Osteoblast (primary cell): ENCODE data around the gene TMEM161A. TPM values are rescaled to one million over a fixed set of nuclear protein-coding genes. Genes with fewer than 3 reads are reported as not detected.

Experiments
- DNase-seq: peaks from one replicate; pipeline ENCODE4 v3.0.0; 2011; ENCODE audit warnings: low spot score, mixed read lengths; ENCODE audit not compliant: insufficient read length; ENCODE audit errors: missing footprints
- H2AFZ ChIP-seq: 2 replicates; pipeline ENCODE4 v1.6.0; 2011; ENCODE audit warnings: mild to moderate bottlenecking, low read length
- H3K27ac ChIP-seq: 2 replicates; pipeline ENCODE4 v1.5.1; 2011; ENCODE audit warnings: mild to moderate bottlenecking, low read depth, low read length, moderate library complexity
- H3K27me3 ChIP-seq: 2 replicates; pipeline ENCODE4 v1.6.0; 2012; ENCODE audit warnings: mild to moderate bottlenecking, control low read depth, inconsistent platforms, low read length, moderate library complexity; ENCODE audit not compliant: insufficient read depth
- H3K36me3 ChIP-seq: 2 replicates; pipeline ENCODE4 v1.5.1; 2011; ENCODE audit warnings: mild to moderate bottlenecking, low read length, control low read depth, moderate library complexity; ENCODE audit not compliant: insufficient read depth
- H3K4me1 ChIP-seq: 2 replicates; pipeline ENCODE4 v1.5.1; 2011; ENCODE audit warnings: mild to moderate bottlenecking, low read length, control low read depth, moderate library complexity; ENCODE audit not compliant: insufficient read depth
- H3K4me2 ChIP-seq: 2 replicates; pipeline ENCODE4 v1.6.0; 2011; ENCODE audit warnings: mild to moderate bottlenecking, low read length; ENCODE audit not compliant: insufficient read depth
- H3K4me3 ChIP-seq: fragments of 200-600 bp; sonication (generic); 3 replicates; pipeline ENCODE4 v1.5.1; 2012; ENCODE audit warnings: mild to moderate bottlenecking, low read length, inconsistent platforms; ENCODE audit not compliant: insufficient read depth
- H3K79me2 ChIP-seq: 2 replicates; pipeline ENCODE4 v1.6.0; 2012; ENCODE audit warnings: mild to moderate bottlenecking, low read length, control low read depth, inconsistent platforms; ENCODE audit not compliant: insufficient read depth
- H3K9me3 ChIP-seq: 2 replicates; pipeline ENCODE4 v1.5.1; 2011; ENCODE audit warnings: low read depth, low read length, control low read depth
- H4K20me1 ChIP-seq: 2 replicates; pipeline ENCODE4 v1.6.0; 2012; ENCODE audit warnings: mild to moderate bottlenecking, low read length, control low read depth; ENCODE audit not compliant: insufficient read depth
- total RNA-seq: library from RNA; depleted of rRNA; stranded (reverse); fragments of >200 nt; gene quantifications from 2 replicates; pipeline ENCODE4 v1.2.3, GENCODE V29; 2012
- TF ChIP-seq, protein P1 (sequence below): IDR thresholded peaks from 2 replicates; pipeline ENCODE4 v1.5.1; 2011; ENCODE audit warnings: mild to moderate bottlenecking, low read depth, low read length, moderate library complexity; ENCODE audit errors: extremely low read depth

TMEM161A gene
- total RNA-seq, 1 donor: 13.8 TPM

DNA sequence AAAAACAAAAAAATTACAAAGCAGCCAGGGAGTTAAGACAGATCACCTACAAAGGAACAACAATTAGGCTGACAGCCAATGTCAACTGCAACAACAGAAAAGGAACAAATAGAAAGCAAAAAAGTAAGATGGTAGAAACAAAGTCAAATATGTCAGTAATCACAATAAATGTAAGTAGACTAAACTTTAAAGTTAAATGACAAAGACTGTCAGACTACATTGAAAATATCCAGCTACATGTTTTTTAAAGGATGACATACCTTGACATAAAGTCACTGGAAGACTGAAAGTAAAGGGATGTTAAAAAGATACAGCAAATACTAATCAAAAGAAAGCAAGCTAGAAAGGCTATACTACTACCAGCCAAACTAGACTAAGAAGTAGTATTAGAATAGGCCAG, 14.9 kb downstream of the TMEM161A start:
- TF ChIP-seq, protein P1, sequence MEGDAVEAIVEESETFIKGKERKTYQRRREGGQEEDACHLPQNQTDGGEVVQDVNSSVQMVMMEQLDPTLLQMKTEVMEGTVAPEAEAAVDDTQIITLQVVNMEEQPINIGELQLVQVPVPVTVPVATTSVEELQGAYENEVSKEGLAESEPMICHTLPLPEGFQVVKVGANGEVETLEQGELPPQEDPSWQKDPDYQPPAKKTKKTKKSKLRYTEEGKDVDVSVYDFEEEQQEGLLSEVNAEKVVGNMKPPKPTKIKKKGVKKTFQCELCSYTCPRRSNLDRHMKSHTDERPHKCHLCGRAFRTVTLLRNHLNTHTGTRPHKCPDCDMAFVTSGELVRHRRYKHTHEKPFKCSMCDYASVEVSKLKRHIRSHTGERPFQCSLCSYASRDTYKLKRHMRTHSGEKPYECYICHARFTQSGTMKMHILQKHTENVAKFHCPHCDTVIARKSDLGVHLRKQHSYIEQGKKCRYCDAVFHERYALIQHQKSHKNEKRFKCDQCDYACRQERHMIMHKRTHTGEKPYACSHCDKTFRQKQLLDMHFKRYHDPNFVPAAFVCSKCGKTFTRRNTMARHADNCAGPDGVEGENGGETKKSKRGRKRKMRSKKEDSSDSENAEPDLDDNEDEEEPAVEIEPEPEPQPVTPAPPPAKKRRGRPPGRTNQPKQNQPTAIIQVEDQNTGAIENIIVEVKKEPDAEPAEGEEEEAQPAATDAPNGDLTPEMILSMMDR: no peak
- Histone ChIP-seq H3K79me2 (no peaks in the 10 kb centered on the region), H3K4me2 (no peak overlapping the region), H3K27ac (no peak overlapping the region), H4K20me1 (no peaks in the 10 kb centered on the region), H3K27me3 (no peaks in the 10 kb centered on the region), H3K9me3 (peaks cover 5% of the 10 kb centered on the region), H2AFZ (no peak overlapping the region), H3K36me3 (no peaks in the 10 kb centered on the region), H3K4me1 (no peaks in the 10 kb centered on the region), H3K4me3 (no peak overlapping the region)
- peak; percentile 42 for DNase-seq

- no peak for DNase-seq
- Histone ChIP-seq H3K9me3 (peaks cover 5% of the 10 kb centered on the region), H3K36me3 (no peaks in the 10 kb centered on the region), H2AFZ (no peak overlapping the region), H4K20me1 (no peaks in the 10 kb centered on the region), H3K4me3 (no peak overlapping the region), H3K79me2 (no peaks in the 10 kb centered on the region), H3K27me3 (no peaks in the 10 kb centered on the region), H3K4me2 (no peak overlapping the region), H3K4me1 (no peaks in the 10 kb centered on the region), H3K27ac (no peak overlapping the region)
- TF ChIP-seq, protein P1: no peak
These were observed 15.4 kb downstream of the TMEM161A start for GRCh38 chr19:19122902-19123301.

DNA sequence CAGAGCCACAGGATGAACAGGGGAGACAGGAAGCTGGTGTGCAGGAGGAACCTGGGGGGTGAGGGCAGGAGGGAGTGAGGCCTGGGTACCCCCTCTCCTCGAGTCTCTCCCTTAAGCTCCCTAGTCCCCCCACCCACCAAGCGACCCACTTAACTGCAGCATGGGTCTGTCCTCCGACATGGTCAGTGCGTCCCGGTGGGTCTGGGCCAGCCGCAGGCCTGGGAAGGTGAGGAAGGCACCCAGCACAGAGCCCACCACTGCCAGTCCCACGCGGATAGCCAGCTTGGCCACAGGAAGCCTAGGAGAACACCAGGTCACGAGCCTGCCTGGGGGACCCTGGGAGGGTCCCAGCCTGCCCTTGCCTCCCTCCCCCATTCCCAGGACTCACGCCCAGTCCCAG, 16.9 kb downstream of the TMEM161A start:
- Histone ChIP-seq H3K9me3 (peaks cover 5% of the 10 kb centered on the region), H3K36me3 (no peaks in the 10 kb centered on the region)
- TF ChIP-seq, protein P1: no peak

GRCh38 chr19:19120308-19121231, 17.7 kb downstream of the TMEM161A start:
- Histone ChIP-seq H3K27me3 (no peaks in the 10 kb centered on the region), H3K27ac (no peak overlapping the region), H3K9me3 (peaks cover 5% of the 10 kb centered on the region), H3K4me1 (no peaks in the 10 kb centered on the region), H4K20me1 (no peaks in the 10 kb centered on the region), H3K4me3 (no peak overlapping the region), H3K4me2 (no peak overlapping the region), H3K79me2 (no peaks in the 10 kb centered on the region), H3K36me3 (no peaks in the 10 kb centered on the region), H2AFZ (no peak overlapping the region)
- peak; percentile 72 for DNase-seq
- TF ChIP-seq, protein P1: no peak

More for the DNA sequence above, 16.9 kb downstream of the TMEM161A start:
- H3K27me3 ChIP-seq: no peaks in the 10 kb centered on the region
- H4K20me1 ChIP-seq: no peaks in the 10 kb centered on the region
- no peak overlapping the region for H3K4me2 ChIP-seq
- no peak overlapping the region for H2AFZ ChIP-seq
- H3K79me2 ChIP-seq: no peaks in the 10 kb centered on the region
- no peak overlapping the region for H3K27ac ChIP-seq
- H3K4me1 ChIP-seq: no peaks in the 10 kb centered on the region
- H3K4me3 ChIP-seq: no peak overlapping the region
- peak; percentile 54 for DNase-seq
